RCC 7860 (cell line): ENCODE data around the gene DCAF4.
"Not testable (repeated sequence)": the region's sequence is repeated elsewhere in the genome, so short reads cannot be mapped to it uniquely, and the experiment has no call there.

Source experiments
- DNase-seq: peaks from one replicate; pipeline ENCODE4 v3.0.0-alpha.2; 2015; ENCODE audit warnings: low spot score
- FAIRE-seq: peaks from 2 replicates; lab custom pipeline; 2012; peaks lifted over from hg19 to GRCh38; lab: Jason Lieb, UNC

Gene DCAF4

GRCh38 chr14:72929316-72930080 is 3.2 kb downstream of the DCAF4 start:
- DNase-seq: no peak
- no peak for FAIRE-seq

DNA sequence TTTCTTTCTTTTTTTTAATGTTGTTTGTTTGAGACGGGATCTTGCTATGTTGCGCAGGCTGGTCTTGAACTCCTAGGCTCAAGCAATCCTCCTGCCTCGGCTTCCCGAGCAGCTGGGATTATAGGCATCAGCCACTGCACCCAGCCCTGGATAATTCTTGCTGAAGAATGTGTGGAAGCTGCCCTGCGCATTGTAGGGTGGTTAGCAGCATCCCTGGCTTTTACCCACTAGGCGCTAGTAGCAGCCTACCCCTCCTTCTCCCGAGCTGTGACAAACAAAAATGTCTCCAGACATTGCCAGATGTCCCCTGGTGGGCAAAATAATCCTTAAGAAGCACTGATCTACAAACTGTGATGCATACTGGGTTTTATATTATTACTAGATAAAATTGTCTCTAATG is 6.6 kb downstream of the DCAF4 start:
- DNase-seq (no peak), FAIRE-seq (no peak)

DNA sequence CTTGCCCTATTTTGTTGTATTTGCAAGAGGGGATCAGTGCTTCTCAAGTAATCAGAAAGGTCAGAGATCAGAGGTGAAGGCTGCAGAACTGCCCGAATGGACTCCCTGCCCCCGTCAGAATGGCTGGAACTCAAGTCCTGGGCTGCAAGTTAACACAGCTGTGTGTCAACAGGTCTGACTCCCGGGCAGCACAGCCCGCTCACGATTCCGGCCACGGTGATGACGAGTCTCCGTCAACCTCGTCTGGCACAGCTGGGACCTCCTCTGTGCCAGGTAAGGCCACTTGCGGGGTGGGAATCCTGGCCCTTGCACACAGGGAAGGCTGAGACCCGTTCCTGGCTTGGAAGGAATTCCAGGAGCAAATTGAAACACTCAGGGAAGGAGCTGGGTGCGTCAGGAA is 13.4 kb downstream of the DCAF4 start:
- FAIRE-seq: no peak

GRCh38 chr14:72941286-72941985 is 15.2 kb downstream of the DCAF4 start:
- DNase-seq (no peak), FAIRE-seq (no peak)

More for the DNA sequence above, 13.4 kb downstream of the DCAF4 start:
- no peak for DNase-seq

- DNase-seq (no peak), FAIRE-seq (no peak)
These were observed 16.7 kb downstream of the DCAF4 start for GRCh38 chr14:72942934-72943333.

DNA sequence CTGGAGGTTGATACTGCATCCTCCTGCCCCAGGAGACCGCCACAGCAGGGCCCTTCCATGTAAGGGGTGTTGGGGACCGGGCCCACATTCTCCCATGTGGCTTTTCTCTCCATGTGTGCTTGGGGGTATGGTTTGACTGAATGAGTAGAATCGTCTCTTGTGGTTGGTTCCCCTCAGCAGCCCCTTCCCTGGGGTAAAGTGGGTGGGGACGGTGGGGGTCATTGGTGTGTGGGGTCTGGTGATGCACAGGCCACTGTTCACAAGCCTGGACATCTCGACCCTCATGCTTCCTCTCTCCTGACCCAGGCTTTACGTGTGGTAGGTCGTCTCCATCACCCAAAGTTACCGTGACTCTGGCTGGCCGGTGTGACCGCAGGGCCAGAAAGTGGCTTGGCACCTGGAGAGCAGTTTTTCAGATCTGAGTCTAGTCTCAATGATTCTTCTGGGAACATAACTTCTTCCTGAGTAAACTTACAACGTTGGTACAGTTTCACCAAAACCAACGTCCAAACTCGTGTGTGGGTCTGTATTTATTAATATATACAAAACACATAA is 17.7 kb downstream of the DCAF4 start:
- FAIRE-seq (no peak), DNase-seq (no peak)

DNA sequence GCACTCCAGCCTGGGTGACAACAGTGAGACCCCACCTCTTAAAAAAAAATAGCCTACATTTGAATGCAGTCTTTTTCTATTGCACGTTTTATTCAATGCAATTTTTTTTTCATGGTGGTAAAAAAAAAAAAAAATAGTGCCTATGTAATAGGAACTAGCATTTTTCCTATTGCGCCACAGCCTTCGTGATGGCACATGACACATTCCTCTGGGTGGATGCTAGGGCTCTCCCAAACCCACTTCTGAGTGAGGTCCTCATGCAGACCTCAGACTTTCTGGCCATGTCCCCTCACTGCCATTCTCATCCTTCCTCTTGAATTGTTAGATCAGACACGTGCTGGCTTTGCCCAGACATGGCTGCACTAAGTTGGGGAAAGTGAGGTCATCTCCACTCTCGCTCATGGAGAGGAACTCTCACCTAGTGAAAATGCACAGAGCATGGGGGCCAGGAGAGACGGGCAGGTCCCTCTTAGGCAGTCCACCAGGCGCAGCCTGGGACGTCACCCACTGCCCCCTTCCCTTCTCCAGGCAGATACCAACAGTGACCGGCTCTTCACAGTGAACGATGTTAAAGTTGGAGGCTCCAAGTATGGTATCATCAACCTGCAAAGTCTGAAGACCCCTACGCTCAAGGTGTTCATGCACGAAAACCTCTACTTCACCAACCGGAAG is 19.2 kb downstream of the DCAF4 start:
- FAIRE-seq (no peak), DNase-seq (no peak)

GRCh38 chr14:72946491-72946890 is 20.2 kb downstream of the DCAF4 start:
- FAIRE-seq: no peak

GRCh38 chr14:72947366-72948160 is 21.3 kb downstream of the DCAF4 start:
- FAIRE-seq: no peak
- DNase-seq: no peak

More at GRCh38 chr14:72946491-72946890, 20.2 kb downstream of the DCAF4 start:
- DNase-seq: no peak

- DNase-seq: no peak
- FAIRE-seq: no peak
These were observed 22.3 kb downstream of the DCAF4 start for GRCh38 chr14:72948481-72949138.

GRCh38 chr14:72952171-72952570 is 25.9 kb downstream of the DCAF4 start:
- FAIRE-seq (no peak), DNase-seq (no peak)

- DNase-seq, FAIRE-seq: not testable (repeated sequence)
These were observed 30.5 kb downstream of the DCAF4 start for GRCh38 chr14:72956741-72957140.

- DNase-seq: no peak
- FAIRE-seq: no peak
These were observed 30.9 kb downstream of the DCAF4 start for GRCh38 chr14:72957213-72957612.

GRCh38 chr14:72958548-72958947 is 32.3 kb downstream of the DCAF4 start:
- no peak for FAIRE-seq

GRCh38 chr14:72961016-72961415 is 34.8 kb downstream of the DCAF4 start:
- FAIRE-seq, DNase-seq: not testable (repeated sequence)

More at GRCh38 chr14:72958548-72958947, 32.3 kb downstream of the DCAF4 start:
- DNase-seq: no peak

DNA sequence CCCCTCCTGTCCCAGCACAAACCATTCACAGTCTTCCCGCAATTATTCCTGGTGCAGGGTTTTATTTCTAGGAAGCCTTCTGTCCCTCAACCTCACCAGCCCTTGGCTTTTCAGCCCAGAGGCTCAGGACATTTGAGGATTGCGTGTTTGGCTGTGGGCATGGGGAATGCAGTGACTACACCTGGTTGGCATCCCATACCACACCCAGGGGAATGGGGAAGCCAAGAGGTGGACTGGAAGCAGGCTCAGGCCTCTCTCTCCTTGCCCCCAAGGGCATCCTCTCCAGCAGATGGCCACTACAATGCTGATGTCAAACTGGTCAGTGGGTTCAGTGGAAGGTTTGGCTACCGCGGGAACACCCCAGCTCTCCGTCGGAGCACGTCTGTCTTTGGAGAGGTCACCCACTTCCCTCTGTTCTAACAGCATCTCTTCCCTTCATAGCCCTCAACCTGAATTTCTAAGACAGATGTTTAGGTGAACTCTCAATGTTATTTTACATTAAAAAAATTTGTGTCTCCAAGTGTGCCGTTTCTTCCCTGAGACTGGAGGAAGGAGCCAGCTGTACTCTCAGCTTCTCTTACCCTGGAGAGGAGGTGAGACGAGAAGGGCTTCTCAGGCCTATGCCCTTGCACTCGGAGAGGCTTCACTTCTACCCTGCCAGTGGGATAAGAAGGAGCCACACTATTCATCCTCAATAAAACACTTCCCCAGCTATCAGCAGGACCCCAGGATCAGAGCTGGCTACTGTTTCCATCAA is 35.5 kb downstream of the DCAF4 start:
- FAIRE-seq (no peak), DNase-seq (peak; percentile 23)

DNA sequence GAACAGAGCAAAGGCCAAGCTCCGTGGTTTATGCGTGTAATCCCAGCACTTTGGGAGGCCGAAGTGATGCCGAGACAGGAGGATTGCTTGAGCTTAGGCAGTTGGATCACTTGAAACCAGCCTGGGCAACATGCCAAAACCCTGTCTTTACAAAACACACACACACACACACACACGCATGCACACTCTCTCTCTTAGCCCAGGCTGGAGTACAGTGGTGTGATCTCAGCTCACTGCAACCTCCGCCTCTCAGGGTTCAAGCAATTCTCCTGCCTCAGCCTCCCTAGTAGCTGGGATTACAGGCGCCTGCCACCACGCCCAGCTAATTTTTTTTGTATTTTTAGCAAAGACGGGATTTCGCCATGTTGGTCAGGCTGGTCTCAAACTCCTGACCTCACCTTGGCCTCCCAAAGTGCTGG is 36.1 kb downstream of the DCAF4 start:
- not testable (repeated sequence) for FAIRE-seq, DNase-seq

GRCh38 chr14:72962829-72963312 is 36.6 kb downstream of the DCAF4 start:
- FAIRE-seq (no peak), DNase-seq (peak; percentile 77)

DNA sequence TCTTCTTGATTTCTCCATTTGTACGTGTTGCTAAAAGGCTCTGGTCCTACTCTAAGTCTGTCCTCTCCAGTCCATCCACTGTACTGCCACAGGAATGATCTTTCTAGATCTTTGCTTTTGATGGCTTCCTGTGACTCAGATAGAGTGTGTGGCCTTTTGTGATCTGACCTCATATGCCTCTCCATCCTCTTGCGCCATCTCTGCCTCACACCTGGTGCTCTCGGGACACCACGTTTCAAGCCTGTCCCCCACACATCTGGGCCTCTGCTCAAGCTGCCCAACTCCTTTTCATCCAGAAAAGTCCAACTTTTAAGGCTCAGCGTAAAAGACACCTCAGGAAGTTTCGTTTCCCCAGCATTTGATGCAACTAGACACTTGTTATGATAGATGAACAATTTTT is 39.0 kb downstream of the DCAF4 start:
- no peak for FAIRE-seq
- no peak for DNase-seq
